SK-N-SH (cell line): ENCODE results near the gene WDHD1.

Source experiments
- EP300 ChIP-seq, 2 experiments: IDR thresholded peaks; 2 replicates each; pipeline versions ENCODE4 v1.4.0 to v1.6.1; 2012; ENCODE audit warnings: borderline replicate concordance in 1 of 2, low read depth in 1 of 2, low read length in 1 of 2
- JUND ChIP-seq: IDR thresholded peaks from 2 replicates; pipeline ENCODE4 v1.4.0; 2012
- NFIC ChIP-seq: IDR thresholded peaks from 2 replicates; pipeline ENCODE4 v1.4.0; 2012; ENCODE audit warnings: borderline replicate concordance
- RAD21 ChIP-seq: IDR thresholded peaks from 2 replicates; pipeline ENCODE4 v1.6.1; 2012; ENCODE audit warnings: mild to moderate bottlenecking, low read length
- TF ChIP-seq, protein P1 (sequence below): fragments of 200-600 bp; sonication (generic); IDR thresholded peaks from 2 replicates; pipeline ENCODE4 v1.6.1; 2017; ENCODE audit warnings: antibody characterized with exemption, mild to moderate bottlenecking, moderate library complexity

DNA sequence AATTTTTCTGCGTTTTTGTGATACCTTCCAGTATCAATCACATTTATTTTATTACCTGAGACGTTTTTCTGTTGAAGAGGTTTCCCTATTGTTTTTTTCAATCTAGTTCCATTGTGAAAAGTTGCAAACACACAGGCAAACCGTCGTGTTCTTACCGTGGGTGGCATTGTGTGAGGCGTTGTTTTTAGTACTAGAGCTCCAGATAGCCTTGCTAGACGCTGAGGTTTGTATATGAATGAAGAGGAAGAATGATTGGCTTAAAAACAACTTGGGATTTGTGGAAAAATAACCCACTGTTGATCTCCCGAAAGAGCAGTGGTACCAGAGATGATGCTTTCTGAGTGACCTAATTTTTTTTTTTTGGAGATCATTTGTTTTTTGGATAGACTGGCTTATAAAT lies 1.2 kb upstream of the WDHD1 start:
- TF ChIP-seq, protein P1, sequence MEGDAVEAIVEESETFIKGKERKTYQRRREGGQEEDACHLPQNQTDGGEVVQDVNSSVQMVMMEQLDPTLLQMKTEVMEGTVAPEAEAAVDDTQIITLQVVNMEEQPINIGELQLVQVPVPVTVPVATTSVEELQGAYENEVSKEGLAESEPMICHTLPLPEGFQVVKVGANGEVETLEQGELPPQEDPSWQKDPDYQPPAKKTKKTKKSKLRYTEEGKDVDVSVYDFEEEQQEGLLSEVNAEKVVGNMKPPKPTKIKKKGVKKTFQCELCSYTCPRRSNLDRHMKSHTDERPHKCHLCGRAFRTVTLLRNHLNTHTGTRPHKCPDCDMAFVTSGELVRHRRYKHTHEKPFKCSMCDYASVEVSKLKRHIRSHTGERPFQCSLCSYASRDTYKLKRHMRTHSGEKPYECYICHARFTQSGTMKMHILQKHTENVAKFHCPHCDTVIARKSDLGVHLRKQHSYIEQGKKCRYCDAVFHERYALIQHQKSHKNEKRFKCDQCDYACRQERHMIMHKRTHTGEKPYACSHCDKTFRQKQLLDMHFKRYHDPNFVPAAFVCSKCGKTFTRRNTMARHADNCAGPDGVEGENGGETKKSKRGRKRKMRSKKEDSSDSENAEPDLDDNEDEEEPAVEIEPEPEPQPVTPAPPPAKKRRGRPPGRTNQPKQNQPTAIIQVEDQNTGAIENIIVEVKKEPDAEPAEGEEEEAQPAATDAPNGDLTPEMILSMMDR: no peak
- TF ChIP-seq JUND (no peak), RAD21 (no peak), EP300 (IDR thresholded peaks at IDR 0.05; ENCODE audit: borderline replicate concordance in 1 of 2, low read depth in 1 of 2, low read length in 1 of 2) (no peak), NFIC (no peak)
